ENCODE results near the gene RASGEF1C. TPM values are rescaled to one million over a fixed set of nuclear protein-coding genes. Genes with fewer than 3 reads are reported as not detected.
A peak's percentile ranks its signal among the peaks of the same experiment; 100 is the strongest.

The RASGEF1C gene
- total RNA-seq, 2 experiments from 2014 or later, result not detected

DNA sequence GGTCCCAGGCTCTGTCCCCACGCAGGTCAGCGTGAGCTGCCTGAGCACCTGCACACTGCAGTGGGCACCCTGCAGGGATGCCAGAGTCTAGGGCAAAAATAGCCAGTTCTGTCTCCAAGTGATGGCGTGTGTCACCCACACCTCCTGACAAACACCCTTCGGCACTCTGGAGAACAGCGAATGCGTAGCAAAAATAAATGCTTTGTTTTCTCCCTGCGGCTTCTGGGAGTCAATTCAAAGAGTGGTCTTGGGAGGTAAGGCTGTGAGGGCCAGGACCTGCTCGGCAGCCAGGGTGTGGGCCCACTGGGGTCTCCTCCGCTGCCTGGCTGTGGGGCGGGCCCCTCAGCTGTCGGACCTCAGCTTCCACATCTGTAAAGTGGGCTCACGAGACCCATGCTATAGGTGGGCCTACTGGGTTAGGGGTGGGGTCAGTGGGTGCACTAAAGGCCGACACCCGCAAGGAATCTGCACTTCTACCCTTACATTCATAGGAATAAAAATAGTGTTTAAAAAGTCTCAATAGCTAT is 37.4 kb downstream of the RASGEF1C start:
- Histone ChIP-seq H3K27me3 (ENCODE audit: control insufficient read depth in 1 of 2, insufficient read depth in 2 of 2, low read length in 2 of 2) (peaks cover 2 to 3% of the 10 kb centered on the region in 2 experiments), H3K9me3 (ENCODE audit: control insufficient read depth in 1 of 2, insufficient read depth in 1 of 2, low read length in 2 of 2) (no peaks in the 10 kb centered on the region), H3K27ac (ENCODE audit: low read depth in 1 of 2, low read length in 2 of 2) (no peak overlapping the region), H3K4me3 (ENCODE audit: low read length) (no peak overlapping the region), H3K36me3 (ENCODE audit: insufficient read depth, low read length) (no peaks in the 10 kb centered on the region), H3K4me1 (ENCODE audit: insufficient read depth, low read length) (no peaks in the 10 kb centered on the region)
- CTCF ChIA-PET, result no interaction called here
- no peak overlapping the region for H3K4me3 Mint-ChIP-seq
- ATAC-seq (ENCODE audit: poor library complexity) (no peak), DNase-seq (no peak)
- H3K36me3 Mint-ChIP-seq (ENCODE audit: low read depth), result no peaks in the 10 kb centered on the region
- no peaks in the 10 kb centered on the region for H3K9me3 Mint-ChIP-seq
- TF ChIP-seq CTCF (IDR thresholded peaks at IDR 0.05), result no peak
- H3K27ac Mint-ChIP-seq, result no peak overlapping the region
- H3K27me3 Mint-ChIP-seq, result peaks cover 5% of the 10 kb centered on the region
- intact Hi-C loops (cut with DNase I, micrococcal nuclease), result no loop called here
- POLR2A ChIA-PET, result no interaction called here
- H3K4me1 Mint-ChIP-seq (ENCODE audit: low read depth), result no peaks in the 10 kb centered on the region

DNA sequence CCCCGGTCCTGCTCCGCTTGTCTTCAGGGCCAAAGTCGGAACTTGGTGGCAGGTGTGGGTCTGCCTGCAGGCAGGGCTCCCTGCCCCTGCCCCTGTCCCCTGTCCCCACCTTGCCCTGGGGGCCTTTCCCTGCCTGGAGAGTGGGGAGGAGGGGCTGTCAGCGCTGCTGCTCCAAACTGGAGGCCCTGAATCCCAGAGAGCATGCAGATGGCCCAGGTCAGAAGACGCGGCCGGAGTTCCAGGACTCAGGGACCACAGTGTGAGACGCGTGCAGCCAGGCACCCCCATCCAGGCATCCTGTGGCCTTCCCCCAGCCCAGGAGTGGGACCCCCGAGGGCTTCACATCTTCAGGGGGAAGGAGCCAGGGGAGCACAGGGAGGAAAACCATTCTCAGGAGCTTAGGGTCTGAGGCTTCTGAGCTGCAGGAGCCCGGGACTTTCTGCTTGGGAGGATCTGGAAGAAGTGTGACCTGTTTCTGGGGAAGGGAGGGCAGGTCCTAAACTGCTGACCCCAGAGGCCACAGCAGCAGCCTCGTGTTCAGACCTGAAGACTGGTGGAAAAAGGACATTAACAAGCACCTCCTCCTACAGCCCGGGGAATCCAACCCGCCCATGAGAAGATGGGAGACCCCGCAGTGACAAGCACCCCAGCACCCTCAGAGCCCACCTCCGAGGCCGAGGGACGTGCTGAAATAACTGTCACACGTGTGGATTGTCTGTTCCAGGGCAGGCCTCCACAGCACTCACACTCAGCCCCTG is 38.0 kb downstream of the RASGEF1C start:
- no peaks in the 10 kb centered on the region for H3K4me1 Mint-ChIP-seq (ENCODE audit: low read depth)
- ATAC-seq (ENCODE audit: poor library complexity) (no peak), DNase-seq (peak in 1 of 14 experiments; percentile 6)
- no peak overlapping the region for H3K27ac ChIP-seq (ENCODE audit: low read depth in 1 of 2, low read length in 2 of 2)
- intact Hi-C loops (cut with DNase I, micrococcal nuclease), result no loop called here
- ChIA-PET POLR2A (no interaction called here), CTCF (no interaction called here)
- no peak overlapping the region for H3K4me3 ChIP-seq (ENCODE audit: low read length)
- H3K4me3 Mint-ChIP-seq, result no peak overlapping the region
- no peaks in the 10 kb centered on the region for H3K36me3 Mint-ChIP-seq (ENCODE audit: low read depth)
- peaks cover 2 to 3% of the 10 kb centered on the region in 2 experiments for H3K27me3 ChIP-seq (ENCODE audit: control insufficient read depth in 1 of 2, insufficient read depth in 2 of 2, low read length in 2 of 2)
- TF ChIP-seq CTCF (IDR thresholded peaks at IDR 0.05), result no peak
- no peaks in the 10 kb centered on the region for H3K4me1 ChIP-seq (ENCODE audit: insufficient read depth, low read length)
- no peaks in the 10 kb centered on the region for H3K36me3 ChIP-seq (ENCODE audit: insufficient read depth, low read length)
- peaks cover 6% of the 10 kb centered on the region for H3K27me3 Mint-ChIP-seq
- H3K9me3 Mint-ChIP-seq, result no peaks in the 10 kb centered on the region
- no peak overlapping the region for H3K27ac Mint-ChIP-seq
- H3K9me3 ChIP-seq (ENCODE audit: control insufficient read depth in 1 of 2, insufficient read depth in 1 of 2, low read length in 2 of 2), result no peaks in the 10 kb centered on the region

- Histone ChIP-seq H3K4me3 (ENCODE audit: low read length) (no peak overlapping the region), H3K9me3 (ENCODE audit: control insufficient read depth in 1 of 2, insufficient read depth in 1 of 2, low read length in 2 of 2) (no peaks in the 10 kb centered on the region), H3K27me3 (ENCODE audit: control insufficient read depth in 1 of 2, insufficient read depth in 2 of 2, low read length in 2 of 2) (peaks cover 2 to 3% of the 10 kb centered on the region in 2 experiments), H3K4me1 (ENCODE audit: insufficient read depth, low read length) (no peaks in the 10 kb centered on the region), H3K27ac (ENCODE audit: low read depth in 1 of 2, low read length in 2 of 2) (no peak overlapping the region), H3K36me3 (ENCODE audit: insufficient read depth, low read length) (no peaks in the 10 kb centered on the region)
- no peak for DNase-seq
- ChIA-PET CTCF (no interaction called here), POLR2A (no interaction called here)
- intact Hi-C loops (cut with DNase I, micrococcal nuclease), result no loop called here
- ATAC-seq (ENCODE audit: poor library complexity), result no peak
- Mint-ChIP-seq H3K4me3 (no peak overlapping the region), H3K4me1 (ENCODE audit: low read depth) (no peaks in the 10 kb centered on the region), H3K36me3 (ENCODE audit: low read depth) (no peaks in the 10 kb centered on the region), H3K9me3 (no peaks in the 10 kb centered on the region), H3K27ac (no peak overlapping the region), H3K27me3 (peaks cover 6% of the 10 kb centered on the region)
- TF ChIP-seq CTCF (IDR thresholded peaks at IDR 0.05), result no peak
Measured at GRCh38 chr5:180170106-180170809, 38.8 kb downstream of the RASGEF1C start.
